ENCODE measurements around the gene SELENOK.

The SELENOK gene

GRCh38 chr3:53884623-53885022 is 7.0 kb downstream of the SELENOK start:
- DNase-seq (ENCODE audit: low read depth in 2 of 2, low spot score in 1 of 2), result no peak

- no peak for DNase-seq (ENCODE audit: low read depth in 2 of 2, low spot score in 1 of 2)
These were observed 8.7 kb downstream of the SELENOK start for GRCh38 chr3:53883008-53883407.

DNA sequence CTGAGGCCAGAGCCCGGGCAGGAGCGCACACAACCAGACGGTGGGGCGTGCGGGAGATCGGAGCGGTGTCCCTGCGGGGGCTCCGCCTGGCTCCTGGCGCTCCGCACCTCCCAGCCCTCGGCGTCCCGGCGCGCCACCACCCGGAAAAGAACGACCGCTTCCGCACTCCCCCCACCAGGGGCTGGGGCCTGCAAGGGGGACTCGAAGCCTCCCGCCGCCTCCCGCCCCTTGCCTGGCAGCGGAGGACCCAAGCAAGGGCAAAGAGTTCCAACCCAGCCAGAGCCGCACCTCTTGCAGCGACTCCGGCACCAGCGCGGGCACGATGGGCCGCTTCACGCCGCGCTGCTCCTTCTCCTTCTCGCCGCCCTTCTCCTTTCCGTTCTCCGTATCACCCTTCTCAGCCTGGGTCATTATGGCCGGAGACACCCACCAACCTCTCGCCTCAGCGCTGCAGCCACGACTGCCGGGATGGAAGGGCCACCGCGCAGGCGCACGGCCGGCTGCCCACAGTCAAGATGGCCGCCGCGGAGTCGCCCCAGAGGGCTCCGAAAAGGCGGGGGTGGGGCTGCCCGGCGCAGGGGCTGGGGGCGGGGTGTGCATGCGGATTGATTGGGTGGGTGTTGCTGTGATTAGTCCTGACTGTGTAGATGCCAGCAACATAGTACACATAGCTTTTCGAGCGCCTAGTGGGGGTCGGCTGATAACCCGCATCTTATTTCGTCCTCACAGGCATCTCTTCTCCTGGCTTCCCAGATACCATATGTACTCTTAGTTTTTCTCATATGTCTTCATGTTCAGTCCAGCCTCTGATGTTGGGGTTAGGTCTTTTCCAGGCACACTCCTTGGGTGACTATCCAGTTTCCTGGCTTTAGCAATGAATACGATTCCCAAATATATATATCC is 9.7 kb downstream of the SELENOK start, which contains the start of gene ACTR8:
ACTR8 (minus strand) TSS at position 462 of the 903 bp plus-strand sequence; CDS start at position 411, 51 bp downstream.
- peak; percentile 63 to 74 for DNase-seq (ENCODE audit: low read depth in 2 of 2, low spot score in 1 of 2)

GRCh38 chr3:53880396-53881345 is 11.0 kb downstream of the SELENOK start:
- no peak for DNase-seq (ENCODE audit: low read depth in 2 of 2, low spot score in 1 of 2)

DNA sequence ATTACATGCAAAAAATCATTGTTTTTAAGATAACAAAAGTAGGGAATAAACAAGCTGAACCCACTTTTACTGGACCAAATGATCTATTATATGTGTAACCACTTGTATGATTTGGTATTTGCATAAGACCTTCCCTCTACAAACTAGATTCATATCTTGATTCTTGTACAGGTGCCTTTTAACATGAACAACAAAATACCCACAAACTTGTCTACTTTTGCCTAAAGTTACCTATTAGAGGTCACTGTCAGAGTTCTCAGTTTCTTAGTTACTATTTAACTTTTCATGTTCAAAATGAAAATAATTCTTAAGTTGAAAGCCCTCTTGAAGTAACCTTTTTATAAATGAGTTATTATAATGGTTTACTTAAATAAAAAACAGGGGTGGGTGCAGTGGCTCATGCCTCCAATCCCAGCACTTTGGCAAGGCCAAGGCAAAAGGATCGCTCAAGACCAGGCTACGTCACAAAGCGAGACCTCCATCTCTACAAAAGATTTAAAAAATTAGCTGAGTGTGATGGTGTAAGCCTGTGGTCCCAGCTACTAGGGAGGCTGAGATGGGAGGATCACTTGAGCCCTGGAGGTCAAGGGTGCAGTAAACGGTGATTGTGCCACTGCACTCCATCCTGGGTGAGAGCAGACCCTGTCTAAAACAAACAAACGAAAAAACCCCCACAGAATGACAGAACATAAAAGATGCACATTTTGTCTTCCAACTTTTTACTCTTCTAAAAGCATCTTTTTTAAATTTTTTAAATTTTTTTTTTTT is 25.7 kb downstream of the SELENOK start:
- DNase-seq (ENCODE audit: low read depth in 2 of 2, low spot score in 1 of 2), result no peak

- DNase-seq (ENCODE audit: low read depth in 2 of 2, low spot score in 1 of 2), result no peak
These were observed 28.5 kb downstream of the SELENOK start for GRCh38 chr3:53863145-53863544.

- no peak for DNase-seq (ENCODE audit: low read depth in 2 of 2, low spot score in 1 of 2)
These were observed 29.4 kb downstream of the SELENOK start for GRCh38 chr3:53862241-53862640.

DNA sequence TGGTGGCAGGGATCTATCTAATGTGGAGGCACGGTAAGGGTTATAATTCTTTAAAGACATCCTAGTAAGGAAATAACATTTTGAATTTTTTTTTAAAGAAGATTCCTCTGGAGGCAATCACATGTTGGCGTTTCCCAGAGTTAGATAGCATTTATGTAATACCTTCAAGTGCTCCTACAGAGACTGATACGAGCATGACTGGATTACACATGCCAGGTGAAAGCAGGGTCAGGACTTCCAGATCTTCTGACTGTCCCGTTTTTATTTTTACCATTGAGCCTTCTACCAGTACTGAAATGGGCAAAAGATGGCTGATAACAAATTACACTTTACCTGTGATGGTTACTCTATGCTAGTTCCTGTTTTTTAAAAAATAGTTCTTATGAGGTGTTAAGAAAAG is 31.5 kb downstream of the SELENOK start:
- no peak for DNase-seq (ENCODE audit: low read depth in 2 of 2, low spot score in 1 of 2)

- DNase-seq (ENCODE audit: low read depth in 2 of 2, low spot score in 1 of 2), result no peak
These were observed 32.5 kb downstream of the SELENOK start for GRCh38 chr3:53859178-53859577.

- DNase-seq (ENCODE audit: low read depth in 2 of 2, low spot score in 1 of 2), result no peak
These were observed 33.4 kb downstream of the SELENOK start for GRCh38 chr3:53858096-53858741.

DNA sequence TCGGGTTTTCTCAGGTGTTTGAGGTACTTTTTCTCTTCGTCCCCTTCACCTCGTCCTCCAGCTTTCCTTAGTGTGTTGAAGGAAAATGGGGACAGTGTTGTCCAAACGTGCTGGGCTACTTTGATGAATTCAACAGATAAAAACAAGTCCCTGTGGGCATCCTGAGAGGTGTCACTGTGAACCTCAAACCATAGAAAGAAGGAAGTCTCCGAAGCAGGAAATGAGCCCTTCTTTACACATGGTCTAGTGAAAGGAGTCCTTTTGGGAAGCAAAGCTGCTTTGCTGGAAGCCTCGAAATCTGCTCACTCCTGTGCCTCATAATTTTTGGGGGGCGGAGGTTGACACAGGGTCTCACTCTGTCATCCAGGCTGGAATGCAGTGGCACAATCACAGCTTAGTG is 34.7 kb downstream of the SELENOK start:
- DNase-seq (ENCODE audit: low read depth in 2 of 2, low spot score in 1 of 2), result no peak

DNA sequence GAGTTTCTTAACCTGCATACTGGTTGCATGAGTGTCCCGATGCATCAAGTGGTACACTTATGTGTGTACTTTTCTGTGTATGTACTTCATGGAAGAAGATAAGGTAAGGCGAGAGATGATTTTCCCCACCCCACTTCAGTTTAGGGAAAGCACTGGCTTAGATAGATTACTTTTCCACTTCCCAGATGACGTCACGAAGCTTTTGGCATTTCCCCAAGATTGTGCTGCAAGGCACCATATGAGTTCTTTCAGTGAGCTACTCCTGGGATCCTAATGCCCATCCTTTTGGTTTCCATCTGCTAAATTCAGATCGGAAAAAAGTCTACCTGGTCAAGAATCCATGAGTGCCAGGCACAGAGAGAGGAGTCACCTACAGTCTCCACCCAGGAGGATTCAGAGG is 40.8 kb downstream of the SELENOK start:
- DNase-seq (ENCODE audit: low read depth in 2 of 2, low spot score in 1 of 2), result no peak

DNA sequence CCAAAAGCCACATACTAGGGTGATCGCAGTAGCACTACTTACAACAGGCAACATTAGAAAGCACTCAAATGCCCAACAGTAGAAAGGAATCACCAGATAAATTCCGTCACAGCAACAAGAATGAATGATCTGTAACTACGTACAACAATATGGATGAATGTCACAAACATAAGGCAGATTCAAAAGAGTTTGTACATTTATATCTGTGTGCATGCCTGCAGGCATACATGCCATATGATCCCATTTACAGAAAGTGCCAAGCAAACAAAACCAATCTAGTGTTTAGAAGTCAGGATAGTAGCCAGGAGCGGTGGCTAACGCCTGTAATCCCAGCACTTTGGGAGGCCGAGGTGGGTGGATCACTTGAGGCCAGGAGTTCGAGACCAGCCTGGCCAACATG is 41.7 kb downstream of the SELENOK start:
- DNase-seq (ENCODE audit: low read depth in 2 of 2, low spot score in 1 of 2), result no peak

- no peak for DNase-seq (ENCODE audit: low read depth in 2 of 2, low spot score in 1 of 2)
These were observed 44.9 kb downstream of the SELENOK start for GRCh38 chr3:53846851-53847155.

DNA sequence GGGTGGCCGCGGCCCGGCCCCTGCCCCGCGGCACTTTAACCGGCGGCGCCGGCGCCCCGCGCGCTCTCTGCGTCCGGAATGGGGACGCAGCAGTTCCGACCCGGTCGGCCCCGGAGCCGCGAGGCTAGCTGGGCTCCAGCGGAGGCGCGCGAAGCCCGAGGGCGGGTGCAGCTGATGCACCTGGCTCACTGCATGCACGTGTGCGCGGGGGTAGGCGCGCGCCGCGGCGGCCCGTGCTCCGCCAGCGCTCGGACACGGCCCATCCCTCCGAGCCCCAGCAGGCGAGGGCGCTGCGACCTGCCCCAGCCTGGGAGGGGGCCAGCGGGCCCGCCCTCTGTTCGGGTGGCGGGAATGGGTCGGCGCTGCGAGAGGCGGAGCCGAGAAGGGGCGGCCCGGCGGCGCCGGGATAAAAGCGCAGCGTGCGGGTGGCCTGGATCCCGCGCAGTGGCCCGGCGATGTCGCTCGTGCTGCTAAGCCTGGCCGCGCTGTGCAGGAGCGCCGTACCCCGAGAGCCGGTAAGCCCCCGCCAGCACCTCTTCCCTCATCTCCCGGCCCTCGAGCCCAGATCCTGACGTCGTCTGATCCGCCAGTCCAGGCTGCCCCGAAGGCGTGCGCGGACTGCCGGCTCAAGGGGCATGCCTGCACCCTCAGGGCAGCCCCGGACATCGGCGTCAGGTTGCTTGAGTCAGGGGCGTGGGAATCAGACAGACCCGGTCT is 45.4 kb downstream of the SELENOK start, which contains the start of the genes CHDH and IL17RB:
CHDH (minus strand) TSS at position 286 of the 717 bp plus-strand sequence. CDS start 22,411 bp downstream, outside the sequence.
IL17RB (plus strand) TSS at position 435 of the 717 bp plus-strand sequence; CDS start at position 456, 21 bp downstream.
- no peak for DNase-seq (ENCODE audit: low read depth in 2 of 2, low spot score in 1 of 2)

DNA sequence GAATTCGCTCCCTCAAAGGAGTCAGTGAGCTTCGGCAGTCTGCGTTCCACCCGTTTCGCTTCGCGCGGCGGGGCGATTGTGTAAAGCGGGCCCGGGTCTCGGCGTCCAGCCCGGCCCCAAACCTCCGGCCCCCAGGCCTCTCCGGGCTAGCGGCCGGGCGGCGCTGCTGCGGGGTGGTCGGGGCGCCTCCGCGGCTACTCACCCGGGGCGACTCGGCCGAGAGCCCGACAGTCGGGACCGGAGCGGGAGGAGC is 45.9 kb downstream of the SELENOK start:
- no peak for DNase-seq (ENCODE audit: low read depth in 2 of 2, low spot score in 1 of 2)

DNA sequence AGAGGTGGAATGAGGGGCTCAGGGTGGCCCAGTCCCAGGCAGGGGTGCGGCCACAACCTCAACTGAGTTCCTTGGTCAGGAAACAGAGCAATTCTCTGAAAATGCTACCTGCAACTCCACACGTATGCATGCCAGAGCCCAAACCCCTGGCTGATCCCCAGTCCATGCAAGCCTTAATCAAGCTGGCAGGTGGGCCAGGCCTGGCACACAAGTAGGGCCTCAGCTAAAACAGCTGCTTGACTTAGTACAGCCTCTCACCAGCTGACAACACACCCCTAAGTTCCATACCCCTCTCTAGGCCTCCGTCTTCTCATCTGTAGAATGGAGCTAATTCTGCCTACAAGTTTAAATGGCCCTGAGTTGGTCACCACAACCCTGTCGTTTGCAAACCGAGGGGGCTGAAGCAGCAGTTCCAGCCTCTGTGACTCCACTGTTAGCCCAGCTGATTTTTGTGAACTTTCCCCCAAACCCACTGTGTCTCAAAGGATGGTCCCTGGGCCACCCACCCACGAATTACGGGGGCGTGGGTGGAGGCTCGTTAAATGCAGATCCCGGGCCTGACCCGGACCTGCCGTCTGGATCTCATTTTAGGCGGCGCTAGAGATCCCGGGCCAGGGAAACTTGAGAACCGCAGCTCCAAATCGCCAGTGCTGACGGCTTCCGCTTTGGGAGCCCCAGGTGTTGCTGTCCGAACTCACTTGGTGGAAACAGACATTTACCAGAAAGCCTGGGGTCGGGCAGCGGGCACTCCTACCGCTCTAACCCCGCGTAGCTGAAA is 46.4 kb downstream of the SELENOK start:
- no peak for DNase-seq (ENCODE audit: low read depth in 2 of 2, low spot score in 1 of 2)

- no peak for DNase-seq (ENCODE audit: low read depth in 2 of 2, low spot score in 1 of 2)
These were observed 47.2 kb downstream of the SELENOK start for GRCh38 chr3:53844262-53845102.

Measured in stimulated activated CD8-positive, alpha-beta memory T cell treated with anti-CD3 and anti-CD28 coated beads, Interleukin-4, amount 100 ng/mL, for 4 hours (primary cell).